NCI-H1092 treated with DMSO at 0.1 percent for 48 hours (cell line): ENCODE measurements around the gene CD300LB.
A peak's percentile ranks its signal among the peaks of the same experiment; 100 is the strongest.
"Not testable (repeated sequence)": the region's sequence is repeated elsewhere in the genome, so short reads cannot be mapped to it uniquely, and the experiment has no call there.

Source experiments
- DNase-seq: peaks from one replicate; lab custom pipeline; 2025; lab: John Stamatoyannopoulos, UW

Gene CD300LB

GRCh38 chr17:74493331-74493833 is 37.9 kb downstream of the CD300LB start:
- DNase-seq = peak; percentile 49

GRCh38 chr17:74491626-74492025 is 39.6 kb downstream of the CD300LB start:
- no peak for DNase-seq

- no peak for DNase-seq
Observed at GRCh38 chr17:74490716-74491115, 40.6 kb downstream of the CD300LB start.

GRCh38 chr17:74488276-74488675 is 43.0 kb downstream of the CD300LB start:
- DNase-seq = not testable (repeated sequence)

- DNase-seq = no peak
Observed at GRCh38 chr17:74485841-74486240, 45.4 kb downstream of the CD300LB start.

- no peak for DNase-seq
Observed at GRCh38 chr17:74485022-74485743, 46.1 kb downstream of the CD300LB start.

- no peak for DNase-seq
Observed at GRCh38 chr17:74484066-74484465, 47.2 kb downstream of the CD300LB start.

GRCh38 chr17:74481621-74482020 is 49.7 kb downstream of the CD300LB start:
- no peak for DNase-seq

- no peak for DNase-seq
Observed at GRCh38 chr17:74480290-74480689, 51.0 kb downstream of the CD300LB start.

GRCh38 chr17:74478420-74479100 is 52.7 kb downstream of the CD300LB start:
- no peak for DNase-seq

GRCh38 chr17:74477411-74477810 is 53.9 kb downstream of the CD300LB start:
- no peak for DNase-seq

- DNase-seq = no peak
Observed at GRCh38 chr17:74475189-74475588, 56.1 kb downstream of the CD300LB start.

- no peak for DNase-seq
Observed at GRCh38 chr17:74474043-74474792, 57.1 kb downstream of the CD300LB start.

- DNase-seq = no peak
Observed at GRCh38 chr17:74473294-74473693, 58.0 kb downstream of the CD300LB start.

- DNase-seq = no peak
Observed at GRCh38 chr17:74472890-74473289, 58.4 kb downstream of the CD300LB start.

GRCh38 chr17:74471341-74471740 is 59.9 kb downstream of the CD300LB start:
- no peak for DNase-seq
